Daoy (cell line): Measurements from ENCODE around the gene MPC2. TPM values are rescaled to one million over a fixed set of nuclear protein-coding genes. Genes with fewer than 3 reads are reported as not detected.
A peak's percentile ranks its signal among the peaks of the same experiment; 100 is the strongest.

Source experiments
- DNase-seq: peaks from one replicate; pipeline ENCODE4 v3.0.0-alpha.2; 2015; ENCODE audit warnings: low read depth
- total RNA-seq: library from RNA; depleted of rRNA; stranded (reverse); fragments of >200 nt; shearing (Covaris generic); gene quantifications from 2 replicates; pipeline ENCODE4 v1.2.3, GENCODE V29; 2014; rRNA removed

MPC2 gene
- total RNA-seq = 58.5 and 67.5 TPM in 2 replicates

GRCh38 chr1:167936930-167937708 lies at the start of gene MPC2:
Gene MPC2, minus strand, starts transcription at chr1:167937072. Its CDS starts 1,231 bp downstream, at chr1:167935841.
- peak; percentile 74 for DNase-seq

- peak; percentile 73 for DNase-seq
Observed at GRCh38 chr1:167984886-167985489, 48.1 kb upstream of the MPC2 start.

- no peak for DNase-seq
Observed at GRCh38 chr1:167983797-167984420, 47.0 kb upstream of the MPC2 start.

- no peak for DNase-seq
Observed at GRCh38 chr1:167981933-167982332, 45.1 kb upstream of the MPC2 start.

GRCh38 chr1:167977245-167977644 lies 40.4 kb upstream of the MPC2 start:
- DNase-seq = no peak

DNA sequence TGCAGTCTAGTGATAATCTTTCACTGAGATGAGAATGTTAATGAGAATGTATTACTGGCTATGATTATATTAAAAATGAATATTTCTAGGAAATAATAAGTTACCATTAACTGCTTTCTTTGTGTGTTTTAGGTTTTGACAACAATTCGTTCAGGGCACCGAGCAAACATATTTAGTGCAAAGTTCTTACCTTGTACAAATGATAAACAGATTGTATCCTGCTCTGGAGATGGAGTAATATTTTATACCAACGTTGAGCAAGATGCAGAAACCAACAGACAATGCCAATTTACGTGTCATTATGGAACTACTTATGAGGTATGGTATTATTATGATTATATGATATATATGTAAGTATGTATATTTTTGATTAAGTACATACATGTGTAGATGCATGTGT lies 37.8 kb upstream of the MPC2 start:
- no peak for DNase-seq

DNA sequence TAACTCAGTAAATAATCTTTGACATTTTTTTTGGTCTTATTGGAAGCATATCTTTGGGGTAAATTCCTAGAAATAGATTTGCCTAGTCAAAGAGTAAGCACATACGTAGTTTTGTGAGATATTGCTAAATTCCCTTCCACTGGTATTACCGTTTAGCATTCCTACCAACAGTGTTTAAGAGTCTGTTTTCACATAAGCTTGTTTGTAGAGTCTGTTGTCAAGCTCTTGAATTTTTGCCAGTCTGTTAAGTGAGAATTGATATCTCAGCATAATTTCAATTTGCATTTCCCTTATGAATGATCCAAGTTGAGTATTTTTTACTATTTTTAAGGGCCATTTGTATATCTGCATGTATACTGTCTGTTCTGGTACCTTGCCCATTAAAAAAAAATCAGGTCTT lies 37.0 kb upstream of the MPC2 start:
- DNase-seq = no peak

DNA sequence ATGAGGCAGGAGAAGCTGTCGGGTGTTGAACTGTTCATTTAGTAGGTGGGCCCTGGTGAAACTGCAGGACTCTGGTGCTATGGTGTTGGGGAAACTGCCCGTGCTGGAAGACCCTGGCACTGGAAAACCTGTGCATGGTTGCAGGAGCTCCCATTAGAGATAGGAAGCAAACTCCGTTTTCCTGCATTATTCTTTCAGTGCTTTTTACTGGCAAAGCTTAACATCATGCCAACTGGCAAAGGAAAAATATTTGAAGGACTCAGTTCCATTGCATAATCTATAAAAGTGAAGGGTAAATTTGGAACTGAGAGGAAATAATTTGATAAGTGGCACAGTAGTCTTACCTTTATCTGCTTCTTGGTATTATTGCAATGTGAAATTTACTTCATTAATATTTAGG lies 31.7 kb upstream of the MPC2 start:
- DNase-seq = no peak

- no peak for DNase-seq
Observed at GRCh38 chr1:167966050-167966449, 29.2 kb upstream of the MPC2 start.

- DNase-seq = no peak
Observed at GRCh38 chr1:167964646-167965045, 27.8 kb upstream of the MPC2 start.

GRCh38 chr1:167957710-167958109 lies 20.8 kb upstream of the MPC2 start:
- DNase-seq = no peak

- DNase-seq = no peak
Observed at GRCh38 chr1:167955915-167956314, 19.0 kb upstream of the MPC2 start.

GRCh38 chr1:167950569-167950968 lies 13.7 kb upstream of the MPC2 start:
- DNase-seq = no peak

DNA sequence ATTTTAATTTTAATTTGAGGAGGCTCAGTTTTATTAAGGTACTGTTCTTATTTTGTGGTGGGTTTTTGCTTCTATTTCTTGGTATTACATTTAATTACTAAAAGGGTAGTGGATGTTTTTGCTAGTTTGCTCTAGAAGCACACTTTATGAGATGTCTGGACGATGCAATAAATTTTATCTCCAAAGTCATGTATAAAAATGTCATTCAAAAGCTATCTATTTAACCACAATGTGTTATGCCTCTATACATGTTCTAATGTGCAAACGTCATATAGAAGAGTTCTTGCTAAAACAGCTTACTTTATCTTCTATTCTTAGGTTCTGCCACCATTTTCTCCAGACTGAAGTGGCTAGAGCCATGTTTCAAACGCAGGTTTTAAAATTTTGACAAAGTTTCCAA lies 12.9 kb upstream of the MPC2 start:
- no peak for DNase-seq

DNA sequence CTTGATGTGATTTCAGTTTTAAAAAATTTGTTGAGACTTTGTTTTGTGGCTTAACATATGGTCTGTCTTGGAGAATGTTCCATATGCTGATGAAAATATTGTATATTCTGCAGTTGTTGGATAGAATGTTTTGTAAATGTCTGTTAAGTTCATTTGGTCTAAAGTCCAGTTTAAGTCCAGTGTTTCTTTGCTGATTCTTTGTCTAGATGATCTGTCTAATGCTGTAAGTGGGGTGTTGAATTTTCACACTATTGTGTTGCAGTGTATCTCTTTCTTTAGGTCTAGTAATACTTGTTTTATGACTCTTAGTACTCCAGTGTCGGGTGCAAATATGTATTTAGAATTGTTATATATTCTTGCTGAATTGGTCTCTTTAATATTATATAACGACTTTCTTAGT lies 10.9 kb upstream of the MPC2 start:
- DNase-seq = no peak

DNA sequence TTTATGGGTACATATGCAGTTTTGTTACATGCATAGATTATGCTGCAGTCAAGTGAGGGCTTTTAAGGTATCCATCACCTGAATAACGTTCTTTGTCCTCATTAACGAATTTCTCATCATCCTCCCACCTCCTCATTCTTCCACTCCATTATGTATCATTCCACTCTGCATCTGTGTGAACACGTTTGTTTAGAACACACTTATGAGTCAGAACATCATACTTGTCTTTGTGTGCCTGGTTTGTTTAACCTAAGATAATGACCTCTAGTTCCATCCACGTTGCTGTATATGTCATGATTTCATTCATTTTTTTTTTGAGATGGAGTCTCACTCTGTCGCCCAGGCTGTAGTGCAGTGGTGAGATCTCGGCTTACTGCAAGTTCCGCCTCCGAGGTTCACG lies 6.7 kb upstream of the MPC2 start:
- no peak for DNase-seq

- DNase-seq = no peak
Observed at GRCh38 chr1:167940264-167940663, 3.4 kb upstream of the MPC2 start.

- DNase-seq = no peak
Observed at GRCh38 chr1:167938080-167938636, 1.3 kb upstream of the MPC2 start.

DNA sequence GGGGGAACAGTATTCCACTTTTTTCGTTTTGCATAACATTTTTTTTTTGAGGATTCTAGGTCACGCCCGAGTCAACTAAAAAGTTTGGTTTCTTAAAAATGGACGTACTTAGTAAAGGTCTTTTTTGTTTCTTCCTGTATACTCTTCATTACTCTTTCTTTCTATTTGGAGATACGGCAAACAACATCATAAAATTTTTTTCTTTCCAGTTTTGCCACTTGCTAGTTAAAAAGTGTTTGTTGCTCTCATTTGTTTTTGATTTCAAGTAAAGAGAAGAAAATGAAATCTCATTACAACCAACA lies 788 bp upstream of the MPC2 start:
- no peak for DNase-seq

GRCh38 chr1:167936068-167936929 lies 573 bp downstream of the MPC2 start, which contains the start of gene DCAF6:
Gene DCAF6, plus strand, starts transcription at chr1:167936683. Its CDS starts 229 bp downstream, at chr1:167936912.
- peak; percentile 99 for DNase-seq

DNA sequence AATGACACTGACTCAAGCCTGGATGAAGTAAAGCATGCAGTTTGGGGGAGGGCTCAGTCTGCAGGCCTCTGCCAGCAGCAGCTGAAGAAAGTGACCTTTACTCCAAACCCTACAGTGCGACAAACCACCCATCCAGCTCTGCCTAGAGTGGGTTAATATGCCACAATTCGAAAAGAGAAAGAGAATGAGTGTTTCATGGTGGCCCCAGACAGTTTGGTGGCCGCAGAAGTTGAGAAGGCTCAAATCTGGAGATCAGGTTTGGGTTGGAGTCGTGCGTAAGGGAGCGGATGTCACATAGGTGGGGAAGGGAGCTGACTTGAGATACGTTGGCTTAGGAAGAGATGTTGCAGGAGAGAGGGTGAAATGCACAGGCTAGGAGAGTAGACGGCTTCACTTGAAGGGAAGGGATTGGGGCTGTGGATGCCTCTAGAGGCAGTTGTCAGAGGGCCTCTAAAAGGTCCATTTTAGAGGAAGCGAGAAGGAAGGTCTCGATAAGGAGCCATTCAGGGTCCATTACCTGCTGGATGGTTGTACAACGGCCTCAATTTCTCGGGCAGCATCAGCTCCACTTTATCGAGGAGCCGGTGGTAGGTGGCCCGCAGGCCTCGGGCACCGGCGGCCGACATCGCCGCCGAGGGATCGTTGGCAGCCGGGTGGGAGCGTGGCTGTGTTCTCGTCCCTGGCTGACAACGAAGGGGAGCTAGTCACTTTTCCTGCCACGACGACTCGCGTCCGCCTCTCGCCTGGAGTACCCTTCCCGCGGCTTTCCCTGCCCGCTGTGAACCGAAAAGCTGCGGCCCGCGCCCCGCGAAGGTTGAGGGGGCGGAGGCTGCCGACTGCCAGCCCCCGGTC lies 1.4 kb downstream of the MPC2 start:
- DNase-seq = peak; percentile 48
